Right lobe of liver (tissue), 4 donors: ENCODE results near the gene KRTAP3-2.

ENCODE experiments used
- CTCF ChIP-seq, 4 donors: fragments of 200-600 bp in 3 of 4; fragments of 450-650 bp in 1 of 4; IDR thresholded peaks; one replicate each; pipeline versions ENCODE4 v1.5.1 to v1.8.0; 2016 to 2022; ENCODE audit warnings: antibody characterized with exemption in 4 of 4, mild to moderate bottlenecking in 2 of 4
- POLR2A ChIP-seq: fragments of 450-650 bp; IDR thresholded peaks from one replicate; pipeline ENCODE4 v1.6.1; 2017; ENCODE audit warnings: antibody characterized with exemption, mild to moderate bottlenecking
- donor health status: DM: no; HTN: no; CAD: no.
- donor health status: DM: no; HTN: no; CAD: no.
- donor health status: DM: no; HTN: yes; CAD: no.

DNA sequence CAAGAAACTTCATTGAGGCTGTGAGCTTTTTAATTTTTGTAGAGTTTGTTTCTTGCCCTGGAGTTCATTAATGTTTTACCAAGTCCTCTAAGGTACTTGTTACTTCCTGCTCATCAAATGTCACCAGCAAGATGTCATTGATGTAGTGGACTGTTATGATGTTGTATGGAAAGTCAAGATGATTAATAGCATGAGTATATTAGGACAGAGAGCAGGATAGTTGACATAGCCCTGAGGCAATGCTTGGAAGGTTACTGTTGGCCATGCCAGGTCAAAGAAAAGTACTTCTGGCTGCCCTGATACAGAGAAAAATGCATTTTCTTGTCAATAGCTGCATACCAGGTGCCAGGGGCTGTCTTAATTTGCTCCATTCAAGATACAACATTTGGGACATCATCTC lies 20.6 kb upstream of the KRTAP3-2 start:
- TF ChIP-seq CTCF (IDR thresholded peaks at IDR 0.05) (no peak), POLR2A (no peak)
